ENCODE measurements around the gene TWNK. TPM values are rescaled to one million over a fixed set of nuclear protein-coding genes. Genes with fewer than 3 reads are reported as not detected.
A peak's percentile ranks its signal among the peaks of the same experiment; 100 is the strongest.

TWNK gene
- total and polyA plus RNA-seq, 11 donors = 4.7 to 9.5 (median 5.8) TPM

GRCh38 chr10:101031128-101031795, 43.9 kb downstream of the TWNK start, which contains the start of the genes PDZD7 and SFXN3:
TSS of gene PDZD7 (minus strand) at chr10:101031129. CDS start at chr10:101030219, 910 bp downstream.
TSS of gene SFXN3 (plus strand) at chr10:101031234. CDS start at chr10:101034695, 3,461 bp downstream.
- no peaks in the 10 kb centered on the region for H3K27me3 ChIP-seq
- no peaks in the 10 kb centered on the region for H3K9me3 ChIP-seq
- H3K27ac ChIP-seq = peak within 1 kb of the TSS; percentile 87 to 100 (median 95)
- WGBS, 4 donors = 0 to 1% (median 1%) methylated on average over 31 to 38 of the region's 38 CpGs
- H3K4me1 ChIP-seq = peaks cover 0 to 39% (median 20%) of the 10 kb centered on the region in 12 donors
- DNase-seq (peak; percentile 97 to 99 (median 98)), ATAC-seq (peak; percentile 87 to 91 (median 90))
- H3K4me3 ChIP-seq = peak within 1 kb of the TSS; percentile 57 to 94 (median 72)
- intact Hi-C loops (cut with DNase I) = loop anchor here in 3 of 10 donors (5.0 kb wide), 3 partner anchors 34 to 44 kb away; partner anchors contain the start of genes LZTS2 (in 1 of the 3), MRPL43 (in 1 of the 3) and TWNK (in 1 of the 3)
- peaks cover 0 to 19% (median 18%) of the 10 kb centered on the region in 9 donors for H3K36me3 ChIP-seq
- peak in 1 of 2 donors; percentile 71 for TF ChIP-seq POLR2A (IDR thresholded peaks at IDR 0.05)
- TF ChIP-seq, protein P1, sequence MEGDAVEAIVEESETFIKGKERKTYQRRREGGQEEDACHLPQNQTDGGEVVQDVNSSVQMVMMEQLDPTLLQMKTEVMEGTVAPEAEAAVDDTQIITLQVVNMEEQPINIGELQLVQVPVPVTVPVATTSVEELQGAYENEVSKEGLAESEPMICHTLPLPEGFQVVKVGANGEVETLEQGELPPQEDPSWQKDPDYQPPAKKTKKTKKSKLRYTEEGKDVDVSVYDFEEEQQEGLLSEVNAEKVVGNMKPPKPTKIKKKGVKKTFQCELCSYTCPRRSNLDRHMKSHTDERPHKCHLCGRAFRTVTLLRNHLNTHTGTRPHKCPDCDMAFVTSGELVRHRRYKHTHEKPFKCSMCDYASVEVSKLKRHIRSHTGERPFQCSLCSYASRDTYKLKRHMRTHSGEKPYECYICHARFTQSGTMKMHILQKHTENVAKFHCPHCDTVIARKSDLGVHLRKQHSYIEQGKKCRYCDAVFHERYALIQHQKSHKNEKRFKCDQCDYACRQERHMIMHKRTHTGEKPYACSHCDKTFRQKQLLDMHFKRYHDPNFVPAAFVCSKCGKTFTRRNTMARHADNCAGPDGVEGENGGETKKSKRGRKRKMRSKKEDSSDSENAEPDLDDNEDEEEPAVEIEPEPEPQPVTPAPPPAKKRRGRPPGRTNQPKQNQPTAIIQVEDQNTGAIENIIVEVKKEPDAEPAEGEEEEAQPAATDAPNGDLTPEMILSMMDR (IDR thresholded peaks at IDR 0.05) = no peak

DNA sequence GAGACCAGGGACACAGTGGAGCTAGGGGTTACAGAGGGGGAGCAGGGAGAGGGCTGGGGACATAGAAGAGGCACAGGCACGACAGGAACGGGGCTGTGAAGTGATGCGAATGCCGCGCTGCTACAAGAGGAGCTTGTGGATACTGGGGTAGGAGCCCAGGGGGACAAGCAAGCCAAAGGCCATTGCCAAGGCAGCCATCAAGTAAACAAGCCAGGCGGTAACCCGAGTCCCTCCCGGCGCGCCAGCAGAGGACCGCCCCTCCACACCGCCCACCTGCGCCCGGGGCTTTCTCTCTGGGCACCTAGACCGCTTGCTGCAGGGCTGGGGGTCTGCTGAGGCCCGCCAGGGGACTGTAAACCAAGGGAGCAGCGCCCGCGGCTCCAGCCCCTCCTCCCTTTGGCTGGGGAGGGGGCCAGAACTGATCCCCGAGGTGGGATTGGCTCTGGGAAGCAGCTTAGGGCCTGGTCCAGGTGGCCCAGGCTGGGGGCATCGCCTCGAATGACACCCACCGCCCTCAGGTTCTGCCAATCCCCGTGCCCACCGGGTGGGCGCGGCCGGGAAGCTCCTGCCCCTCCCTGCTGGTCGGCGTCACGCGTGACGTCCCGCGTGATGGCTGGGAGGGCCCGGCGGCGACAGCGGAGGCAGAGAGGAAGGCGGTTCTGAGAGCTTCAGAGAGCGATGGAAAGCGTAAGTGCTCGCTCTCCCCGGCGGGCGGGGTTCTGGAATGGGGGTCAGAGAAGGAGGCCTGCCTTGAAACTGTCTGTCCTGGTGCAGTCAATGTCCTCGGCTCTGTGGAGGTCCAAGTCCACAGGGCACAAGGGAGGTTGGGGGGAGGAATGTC, 44.7 kb downstream of the TWNK start:
- H3K36me3 ChIP-seq = peaks cover 0 to 27% (median 26%) of the 10 kb centered on the region in 9 donors
- TF ChIP-seq POLR2A (IDR thresholded peaks at IDR 0.05) = peak in 1 of 2 donors; percentile 65
- TF ChIP-seq, protein P1 (IDR thresholded peaks at IDR 0.05) = peak in 1 of 12 donors; percentile 6
- peak overlapping the region; percentile 57 to 94 (median 72) for H3K4me3 ChIP-seq
- H3K27me3 ChIP-seq = no peaks in the 10 kb centered on the region
- intact Hi-C loops (cut with DNase I) = loop anchor here in 3 of 10 donors (5.0 kb wide), 3 partner anchors 35 to 45 kb away; partner anchors contain the start of genes LZTS2 (in 1 of the 3), MRPL43 (in 1 of the 3) and TWNK (in 1 of the 3)
- no peaks in the 10 kb centered on the region for H3K9me3 ChIP-seq
- peaks cover 0 to 39% (median 20%) of the 10 kb centered on the region in 12 donors for H3K4me1 ChIP-seq
- 0 to 1% (median 1%) methylated on average over 44 to 47 of the region's 47 CpGs for WGBS, 4 donors
- DNase-seq = peak; percentile 83 to 91 (median 90)
- peak overlapping the region; percentile 87 to 100 (median 95) for H3K27ac ChIP-seq
- peak; percentile 49 to 82 (median 72) for ATAC-seq

DNA sequence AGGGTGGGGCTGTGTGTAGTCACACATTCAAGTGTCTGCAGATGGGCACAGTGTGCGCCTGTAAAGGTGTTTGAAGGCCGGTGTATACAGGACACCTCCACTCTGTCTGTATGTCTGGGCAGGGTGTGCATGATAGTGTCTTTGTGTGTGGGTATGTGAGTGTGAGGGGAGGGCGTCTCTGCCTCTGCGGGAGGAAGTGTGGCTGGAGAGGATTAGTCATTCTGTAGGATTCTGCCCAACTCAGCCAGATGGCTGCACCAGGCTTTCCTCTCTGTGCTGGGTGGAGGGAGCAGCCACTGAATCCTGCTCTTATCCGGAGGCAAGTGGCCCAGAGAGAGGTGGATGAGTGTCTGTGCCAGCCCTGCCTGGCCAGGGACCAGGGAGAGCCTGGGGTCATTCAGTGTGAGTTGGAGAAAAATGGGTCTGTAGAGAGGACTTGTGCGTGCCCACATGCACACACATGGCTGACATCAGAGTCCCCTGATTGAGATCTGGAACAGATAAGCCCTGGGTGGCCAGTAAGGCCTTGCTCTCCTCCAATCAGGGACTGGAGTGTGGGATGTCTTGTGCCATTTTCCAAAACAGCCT, 45.4 kb downstream of the TWNK start:
- intact Hi-C loops (cut with DNase I) = loop anchor here in 3 of 10 donors (5.0 kb wide), 3 partner anchors 35 to 45 kb away; partner anchors contain the start of genes LZTS2 (in 1 of the 3), MRPL43 (in 1 of the 3) and TWNK (in 1 of the 3)
- WGBS, 4 donors = 8 to 22% (median 19%) methylated on average over 6 of the region's 6 CpGs
- peak overlapping the region; percentile 87 to 100 (median 95) for H3K27ac ChIP-seq
- H3K27me3 ChIP-seq = no peaks in the 10 kb centered on the region
- TF ChIP-seq POLR2A (IDR thresholded peaks at IDR 0.05) = no peak
- TF ChIP-seq, protein P1 (IDR thresholded peaks at IDR 0.05) = no peak
- H3K9me3 ChIP-seq = no peaks in the 10 kb centered on the region
- peak overlapping the region; percentile 57 to 94 (median 72) for H3K4me3 ChIP-seq
- H3K4me1 ChIP-seq = peaks cover 0 to 39% (median 20%) of the 10 kb centered on the region in 12 donors
- peak; percentile 70 to 78 (median 76) for DNase-seq
- H3K36me3 ChIP-seq = peaks cover 0 to 34% (median 33%) of the 10 kb centered on the region in 9 donors
- ATAC-seq = peak; percentile 33 to 79 (median 78)

All from heart left ventricle (tissue), 16 donors.